Measurements from ENCODE around the gene CALHM5. TPM values are rescaled to one million over a fixed set of nuclear protein-coding genes. Genes with fewer than 3 reads are reported as not detected.

Gene CALHM5
- total RNA-seq, 4 donors from 2014 or later: 0.09 to 0.80 (median 0.53) TPM; not detected in 1

DNA sequence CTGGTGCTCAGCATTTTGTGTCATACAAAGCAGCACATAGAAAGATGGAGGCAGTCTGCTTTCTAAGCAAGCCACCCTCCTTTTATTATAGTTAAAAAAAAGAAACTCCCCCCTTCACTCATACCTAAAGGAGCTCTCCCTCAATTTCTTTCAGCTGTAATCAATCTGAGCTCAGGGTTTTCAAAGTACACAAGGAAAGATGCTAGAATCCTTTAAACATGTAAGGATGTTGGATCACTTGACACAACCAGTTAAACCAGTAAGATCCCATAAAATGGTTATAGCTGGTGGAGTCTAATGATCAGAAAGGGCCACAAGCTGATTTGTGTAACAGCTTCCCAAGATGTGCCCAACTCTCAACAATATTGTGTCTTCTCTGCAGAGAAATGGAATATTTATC, 42.0 kb downstream of the CALHM5 start, which contains the start of gene CALHM4:
Gene CALHM4 (plus strand): TSS at position 301 of the 400 bp plus-strand sequence. CDS start 43 bp downstream, at position 344.
- no peaks in the 10 kb centered on the region for H3K9me3 ChIP-seq
- no peaks in the 10 kb centered on the region for H3K27me3 ChIP-seq
- TF ChIP-seq, protein P1, sequence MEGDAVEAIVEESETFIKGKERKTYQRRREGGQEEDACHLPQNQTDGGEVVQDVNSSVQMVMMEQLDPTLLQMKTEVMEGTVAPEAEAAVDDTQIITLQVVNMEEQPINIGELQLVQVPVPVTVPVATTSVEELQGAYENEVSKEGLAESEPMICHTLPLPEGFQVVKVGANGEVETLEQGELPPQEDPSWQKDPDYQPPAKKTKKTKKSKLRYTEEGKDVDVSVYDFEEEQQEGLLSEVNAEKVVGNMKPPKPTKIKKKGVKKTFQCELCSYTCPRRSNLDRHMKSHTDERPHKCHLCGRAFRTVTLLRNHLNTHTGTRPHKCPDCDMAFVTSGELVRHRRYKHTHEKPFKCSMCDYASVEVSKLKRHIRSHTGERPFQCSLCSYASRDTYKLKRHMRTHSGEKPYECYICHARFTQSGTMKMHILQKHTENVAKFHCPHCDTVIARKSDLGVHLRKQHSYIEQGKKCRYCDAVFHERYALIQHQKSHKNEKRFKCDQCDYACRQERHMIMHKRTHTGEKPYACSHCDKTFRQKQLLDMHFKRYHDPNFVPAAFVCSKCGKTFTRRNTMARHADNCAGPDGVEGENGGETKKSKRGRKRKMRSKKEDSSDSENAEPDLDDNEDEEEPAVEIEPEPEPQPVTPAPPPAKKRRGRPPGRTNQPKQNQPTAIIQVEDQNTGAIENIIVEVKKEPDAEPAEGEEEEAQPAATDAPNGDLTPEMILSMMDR (IDR thresholded peaks at IDR 0.05): no peak
- no peak for TF ChIP-seq POLR2A (IDR thresholded peaks at IDR 0.05)
- no peak for DNase-seq
- no peak within 1 kb of the TSS for H3K4me3 ChIP-seq
- no peaks in the 10 kb centered on the region for H3K36me3 ChIP-seq
- no peaks in the 10 kb centered on the region for H3K4me1 ChIP-seq
- H3K27ac ChIP-seq: no peak within 1 kb of the TSS

DNA sequence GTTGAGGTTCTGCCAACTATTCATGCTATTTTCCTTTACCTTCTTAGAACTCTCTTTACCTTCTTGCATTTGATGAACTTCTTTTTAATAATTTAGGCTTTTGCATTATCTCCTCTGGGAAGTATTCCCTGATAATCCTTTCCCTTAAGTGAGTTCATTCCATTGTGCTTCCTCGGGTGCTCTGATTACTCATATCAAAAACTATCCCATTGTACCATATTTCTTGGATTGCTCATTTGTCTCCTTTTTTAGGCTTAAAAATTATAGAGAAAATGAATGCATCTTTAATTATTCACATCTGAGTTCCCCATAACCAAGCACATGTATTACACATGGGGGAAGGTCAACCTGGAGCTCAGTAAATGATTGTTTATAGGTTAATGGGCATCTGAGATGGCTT, 44.6 kb downstream of the CALHM5 start:
- Histone ChIP-seq H3K9me3 (no peaks in the 10 kb centered on the region), H3K36me3 (no peaks in the 10 kb centered on the region), H3K27ac (no peak overlapping the region), H3K27me3 (no peaks in the 10 kb centered on the region), H3K4me1 (no peaks in the 10 kb centered on the region), H3K4me3 (no peak overlapping the region)
- DNase-seq: no peak
- TF ChIP-seq, protein P1 (IDR thresholded peaks at IDR 0.05): no peak
- TF ChIP-seq POLR2A (IDR thresholded peaks at IDR 0.05): no peak

DNA sequence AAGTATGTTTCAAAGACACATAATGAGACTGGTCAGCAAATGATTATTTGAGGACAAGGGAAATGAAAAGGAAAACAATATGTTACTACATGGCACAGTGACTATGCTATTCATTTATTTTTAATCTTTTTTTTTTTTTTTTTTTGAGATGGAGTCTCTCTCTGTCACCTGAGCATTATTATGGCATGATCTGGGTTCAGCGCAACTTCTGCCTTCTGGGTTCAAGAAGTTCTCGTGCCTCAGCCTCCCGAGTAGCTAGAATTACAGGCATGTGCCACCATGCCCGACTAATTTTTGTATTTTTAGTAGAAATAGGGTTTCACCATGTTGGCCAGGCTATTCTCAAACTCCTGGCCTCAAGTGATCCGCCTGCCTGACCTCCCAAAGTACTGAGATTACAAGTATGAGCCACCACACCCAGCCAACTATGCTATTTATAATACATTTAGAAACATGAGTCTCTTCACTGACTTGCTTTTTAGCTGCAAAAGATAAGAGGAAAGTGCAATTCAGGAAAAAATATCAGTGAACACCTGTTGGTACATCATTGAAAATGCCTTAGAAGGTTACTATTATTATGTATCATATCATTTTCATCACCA, 45.5 kb downstream of the CALHM5 start:
- Histone ChIP-seq H3K4me3 (no peak overlapping the region), H3K36me3 (no peaks in the 10 kb centered on the region), H3K27ac (no peak overlapping the region), H3K9me3 (no peaks in the 10 kb centered on the region), H3K27me3 (no peaks in the 10 kb centered on the region), H3K4me1 (no peaks in the 10 kb centered on the region)
- TF ChIP-seq, protein P1 (IDR thresholded peaks at IDR 0.05): no peak
- TF ChIP-seq POLR2A (IDR thresholded peaks at IDR 0.05): no peak
- DNase-seq: no peak

DNA sequence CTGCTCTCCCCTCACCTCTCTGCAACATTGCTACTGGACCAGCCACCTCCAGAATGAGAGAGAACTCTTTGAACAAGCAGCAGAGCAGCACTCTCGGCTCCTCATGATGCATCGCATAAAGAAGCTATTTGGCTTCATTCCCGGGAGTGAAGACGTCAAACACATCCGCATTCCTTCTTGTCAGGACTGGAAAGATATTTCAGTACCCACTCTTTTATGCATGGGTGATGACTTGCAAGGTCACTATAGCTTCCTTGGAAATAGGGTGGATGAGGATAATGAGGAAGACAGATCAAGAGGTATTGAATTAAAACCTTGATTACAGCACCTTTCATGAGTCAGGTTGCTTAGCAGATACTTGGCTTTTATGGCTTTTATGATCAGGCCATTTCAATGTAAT, 46.5 kb downstream of the CALHM5 start:
- Histone ChIP-seq H3K4me3 (no peak overlapping the region), H3K9me3 (no peaks in the 10 kb centered on the region), H3K4me1 (no peaks in the 10 kb centered on the region), H3K27me3 (no peaks in the 10 kb centered on the region), H3K27ac (no peak overlapping the region), H3K36me3 (no peaks in the 10 kb centered on the region)
- DNase-seq: no peak
- no peak for TF ChIP-seq POLR2A (IDR thresholded peaks at IDR 0.05)
- TF ChIP-seq, protein P1 (IDR thresholded peaks at IDR 0.05): no peak

DNA sequence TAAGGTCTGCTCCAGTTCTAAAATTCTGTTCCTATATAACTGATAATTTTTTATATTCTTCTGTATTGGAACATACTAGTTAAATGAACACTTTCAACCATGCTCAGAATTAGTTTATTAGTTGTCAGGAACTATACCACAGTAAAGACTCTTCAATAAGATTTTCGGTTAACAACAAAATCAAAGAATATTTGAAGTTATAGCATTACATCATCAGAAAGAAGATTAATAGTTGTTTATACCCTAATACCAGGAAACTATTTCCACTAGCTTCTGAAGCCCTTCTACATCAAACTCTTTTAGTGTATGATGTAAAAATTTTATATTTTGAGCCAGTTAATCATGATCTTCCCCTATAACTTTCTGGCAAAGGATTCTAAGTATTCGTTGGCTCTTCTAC, 48.7 kb downstream of the CALHM5 start:
- no peak for DNase-seq
- Histone ChIP-seq H3K4me1 (no peaks in the 10 kb centered on the region), H3K36me3 (no peaks in the 10 kb centered on the region), H3K27ac (no peak overlapping the region), H3K27me3 (no peaks in the 10 kb centered on the region), H3K4me3 (no peak overlapping the region), H3K9me3 (no peaks in the 10 kb centered on the region)
- TF ChIP-seq, protein P1 (IDR thresholded peaks at IDR 0.05): no peak
- TF ChIP-seq POLR2A (IDR thresholded peaks at IDR 0.05): no peak
